OCI-LY1 (cell line): Measurements from ENCODE around the gene CTNNA3.

Experiments
- H2AFZ ChIP-seq: fragments of 200-600 bp; sonication (generic), shearing (Covaris generic); 2 replicates; pipeline ENCODE4 v1.6.0; 2014; ENCODE audit warnings: antibody characterized with exemption, mild to moderate bottlenecking, low read length
- H3F3A ChIP-seq: fragments of 200-600 bp; sonication (generic), shearing (Covaris generic); 2 replicates; pipeline ENCODE4 v1.6.0; 2014; ENCODE audit warnings: mild to moderate bottlenecking, antibody characterized with exemption, low read length, moderate library complexity; ENCODE audit not compliant: insufficient read depth
- H3K27ac ChIP-seq: fragments of 200-600 bp; sonication (generic); 2 replicates; pipeline ENCODE4 v1.5.1; 2014; ENCODE audit warnings: low read length, mixed run types, mild to moderate bottlenecking, low read depth; ENCODE audit not compliant: poor library complexity, severe bottlenecking
- H3K27me3 ChIP-seq: fragments of 200-600 bp; sonication (generic); 2 replicates; pipeline ENCODE4 v1.6.0; 2014; ENCODE audit warnings: antibody characterized with exemption, mild to moderate bottlenecking, low read length, moderate library complexity; ENCODE audit not compliant: insufficient read depth
- H3K36me3 ChIP-seq: fragments of 200-600 bp; sonication (generic); 2 replicates; pipeline ENCODE4 v1.6.1; 2014; ENCODE audit warnings: mild to moderate bottlenecking, antibody characterized with exemption, low read length, moderate library complexity, mixed read lengths; ENCODE audit not compliant: insufficient read depth
- H3K4me1 ChIP-seq: fragments of 200-600 bp; sonication (generic); 2 replicates; pipeline ENCODE4 v1.5.1; 2014; ENCODE audit warnings: mild to moderate bottlenecking, low read length, moderate library complexity; ENCODE audit not compliant: insufficient read depth, severe bottlenecking
- H3K4me2 ChIP-seq: fragments of 200-600 bp; sonication (generic), shearing (Covaris generic); 2 replicates; pipeline ENCODE4 v1.6.1; 2014; ENCODE audit warnings: low read length
- H3K4me3 ChIP-seq: fragments of 200-600 bp; sonication (generic); 2 replicates; pipeline ENCODE4 v1.5.1; 2014; ENCODE audit warnings: low read length, low read depth, mild to moderate bottlenecking, mixed read lengths; ENCODE audit not compliant: poor library complexity, severe bottlenecking
- H3K79me2 ChIP-seq: fragments of 200-600 bp; shearing (Covaris generic); 2 replicates; pipeline ENCODE4 v1.6.1; 2016; ENCODE audit warnings: mixed run types, low read length, mixed read lengths; ENCODE audit not compliant: insufficient read depth
- H3K9ac ChIP-seq: fragments of 200-600 bp; sonication (generic), shearing (Covaris generic); 2 replicates; pipeline ENCODE4 v1.6.1; 2014; ENCODE audit warnings: mild to moderate bottlenecking, low read length, mixed read lengths
- H3K9me2 ChIP-seq: fragments of 200-600 bp; sonication (generic), shearing (Covaris generic); 2 replicates; pipeline ENCODE4 v1.6.1; 2014; ENCODE audit warnings: low read depth, mild to moderate bottlenecking, low read length, mixed read lengths
- H3K9me3 ChIP-seq: fragments of 200-600 bp; shearing (Covaris generic); 2 replicates; pipeline ENCODE4 v1.6.1; 2014; ENCODE audit warnings: low read length, mixed read lengths
- H4K20me1 ChIP-seq: fragments of 200-600 bp; sonication (generic), shearing (Covaris generic); 2 replicates; pipeline ENCODE4 v1.6.0; 2016; ENCODE audit warnings: mild to moderate bottlenecking, low read length; ENCODE audit not compliant: insufficient read depth
- EZH2 ChIP-seq: fragments of 200-600 bp; sonication (generic), shearing (Covaris generic); IDR thresholded peaks from 2 replicates; pipeline ENCODE4 v1.8.0; 2017; ENCODE audit warnings: borderline replicate concordance, mixed run types, mild to moderate bottlenecking, antibody characterized with exemption, low read length, moderate library complexity, mixed read lengths
- TF ChIP-seq, protein P1 (sequence below): fragments of 200-600 bp; sonication (generic), shearing (Covaris generic); IDR thresholded peaks from 2 replicates; pipeline ENCODE4 v1.5.1; 2017; ENCODE audit warnings: mild to moderate bottlenecking, antibody characterized with exemption, low read length, moderate library complexity, mixed read lengths

The CTNNA3 gene

DNA sequence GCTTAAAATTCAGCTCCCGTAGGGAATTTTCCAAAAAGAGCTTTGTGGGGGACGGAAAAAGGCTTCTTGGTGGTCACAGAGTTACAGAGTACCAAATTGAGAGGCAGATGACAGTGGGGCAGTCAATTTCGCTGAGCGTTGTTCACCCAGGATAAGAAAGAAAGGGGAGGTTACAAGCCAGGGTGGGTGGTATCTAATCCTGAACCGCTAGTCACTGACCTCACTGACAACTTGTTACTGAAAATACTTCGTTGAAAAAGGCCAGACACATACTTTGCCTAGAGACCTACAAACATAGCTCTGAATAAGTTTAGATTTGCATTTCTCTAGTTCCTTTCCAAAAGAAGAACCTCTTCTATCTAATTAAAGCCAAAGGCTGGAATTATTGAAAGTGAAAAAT is at the start of gene CTNNA3:
CTNNA3 (minus strand) TSS at position 167 of the 400 bp plus-strand sequence.
- Histone ChIP-seq H3K9ac (no peak within 1 kb of the TSS), H3K9me2 (no peaks in the 10 kb centered on the region), H2AFZ (no peak within 1 kb of the TSS), H3K79me2 (no peaks in the 10 kb centered on the region), H3K4me2 (no peak within 1 kb of the TSS), H3K36me3 (no peaks in the 10 kb centered on the region), H3K9me3 (no peaks in the 10 kb centered on the region), H4K20me1 (no peaks in the 10 kb centered on the region), H3K4me1 (peaks cover 6% of the 10 kb centered on the region), H3K4me3 (no peak within 1 kb of the TSS), H3F3A (no peaks in the 10 kb centered on the region), H3K27ac (no peak within 1 kb of the TSS), H3K27me3 (no peaks in the 10 kb centered on the region)
- TF ChIP-seq EZH2: no peak

DNA sequence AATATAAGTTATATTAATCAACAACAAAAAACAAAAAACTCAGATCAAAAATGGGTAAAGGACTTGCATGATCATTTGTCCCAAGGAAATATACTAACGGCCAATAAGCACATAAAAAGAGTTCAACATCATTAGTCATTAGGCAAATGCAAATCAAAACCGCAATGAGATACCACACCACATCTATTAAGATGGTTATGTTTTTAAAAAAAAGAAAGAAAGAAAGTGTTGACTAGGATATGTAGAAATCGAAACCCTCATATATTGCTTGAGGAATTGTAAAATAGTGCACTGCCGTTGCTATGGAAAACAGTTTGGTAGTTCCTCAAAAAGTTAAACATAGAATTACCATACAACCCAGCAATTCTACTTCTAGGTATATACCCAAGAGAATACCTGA is 39.4 kb upstream of the CTNNA3 start:
- TF ChIP-seq, protein P1, sequence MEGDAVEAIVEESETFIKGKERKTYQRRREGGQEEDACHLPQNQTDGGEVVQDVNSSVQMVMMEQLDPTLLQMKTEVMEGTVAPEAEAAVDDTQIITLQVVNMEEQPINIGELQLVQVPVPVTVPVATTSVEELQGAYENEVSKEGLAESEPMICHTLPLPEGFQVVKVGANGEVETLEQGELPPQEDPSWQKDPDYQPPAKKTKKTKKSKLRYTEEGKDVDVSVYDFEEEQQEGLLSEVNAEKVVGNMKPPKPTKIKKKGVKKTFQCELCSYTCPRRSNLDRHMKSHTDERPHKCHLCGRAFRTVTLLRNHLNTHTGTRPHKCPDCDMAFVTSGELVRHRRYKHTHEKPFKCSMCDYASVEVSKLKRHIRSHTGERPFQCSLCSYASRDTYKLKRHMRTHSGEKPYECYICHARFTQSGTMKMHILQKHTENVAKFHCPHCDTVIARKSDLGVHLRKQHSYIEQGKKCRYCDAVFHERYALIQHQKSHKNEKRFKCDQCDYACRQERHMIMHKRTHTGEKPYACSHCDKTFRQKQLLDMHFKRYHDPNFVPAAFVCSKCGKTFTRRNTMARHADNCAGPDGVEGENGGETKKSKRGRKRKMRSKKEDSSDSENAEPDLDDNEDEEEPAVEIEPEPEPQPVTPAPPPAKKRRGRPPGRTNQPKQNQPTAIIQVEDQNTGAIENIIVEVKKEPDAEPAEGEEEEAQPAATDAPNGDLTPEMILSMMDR: no peak
- TF ChIP-seq EZH2: no peak
- no peak overlapping the region for H2AFZ ChIP-seq
- H4K20me1 ChIP-seq: no peaks in the 10 kb centered on the region
- H3K36me3 ChIP-seq: no peaks in the 10 kb centered on the region
- H3K4me3 ChIP-seq: no peak overlapping the region
- no peaks in the 10 kb centered on the region for H3F3A ChIP-seq
- H3K79me2 ChIP-seq: no peaks in the 10 kb centered on the region
- no peaks in the 10 kb centered on the region for H3K9me3 ChIP-seq
- H3K9me2 ChIP-seq: no peaks in the 10 kb centered on the region
- no peak overlapping the region for H3K27ac ChIP-seq
- H3K4me1 ChIP-seq: no peaks in the 10 kb centered on the region
- H3K4me2 ChIP-seq: no peak overlapping the region
- H3K9ac ChIP-seq: no peak overlapping the region
- H3K27me3 ChIP-seq: no peaks in the 10 kb centered on the region

DNA sequence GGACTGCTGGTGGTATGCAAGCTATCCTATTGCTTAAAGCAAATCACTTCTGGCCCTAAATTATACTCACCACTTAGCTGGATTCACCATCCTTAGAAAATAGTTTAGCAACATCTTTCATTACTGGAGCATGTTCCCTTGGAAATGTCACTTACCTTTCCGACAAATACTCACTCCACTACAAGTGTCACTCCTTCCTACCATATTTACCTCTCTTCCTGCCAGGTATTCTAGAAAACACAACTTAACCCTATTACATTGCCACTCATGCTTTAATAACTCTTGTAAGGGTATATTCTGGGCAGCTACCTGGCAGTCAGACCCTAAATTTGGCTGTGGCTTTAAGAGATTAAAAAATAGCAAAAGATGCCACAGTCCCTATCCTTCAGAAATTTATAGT is 37.5 kb upstream of the CTNNA3 start:
- Histone ChIP-seq H3K9me3 (no peaks in the 10 kb centered on the region), H3K27me3 (no peaks in the 10 kb centered on the region), H3F3A (no peaks in the 10 kb centered on the region), H3K36me3 (no peaks in the 10 kb centered on the region), H3K27ac (no peak overlapping the region), H3K4me1 (no peaks in the 10 kb centered on the region), H3K79me2 (no peaks in the 10 kb centered on the region), H3K9me2 (no peaks in the 10 kb centered on the region), H4K20me1 (no peaks in the 10 kb centered on the region), H3K4me2 (no peak overlapping the region), H3K9ac (no peak overlapping the region), H2AFZ (no peak overlapping the region), H3K4me3 (no peak overlapping the region)
- no peak for TF ChIP-seq EZH2
- TF ChIP-seq, protein P1: no peak

DNA sequence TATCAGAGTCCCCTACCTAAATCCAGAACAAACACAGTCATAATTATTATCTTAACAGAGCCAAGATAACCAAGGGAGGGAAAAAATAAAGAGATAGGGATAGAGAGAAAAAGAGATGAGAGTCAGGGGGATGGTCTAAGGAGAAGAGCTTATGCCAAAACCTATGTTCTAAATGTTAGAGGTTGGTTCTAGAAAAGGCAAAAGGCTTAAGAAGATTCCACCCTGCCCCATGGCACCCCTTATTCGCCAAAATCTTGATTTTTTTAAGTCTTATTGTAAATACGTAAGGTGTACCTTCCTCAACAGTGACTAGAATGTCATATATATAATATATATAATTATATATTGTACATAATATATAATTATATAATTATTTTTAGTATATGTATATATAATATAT is 29.6 kb upstream of the CTNNA3 start:
- no peaks in the 10 kb centered on the region for H3F3A ChIP-seq
- H3K4me2 ChIP-seq: no peak overlapping the region
- no peaks in the 10 kb centered on the region for H3K9me2 ChIP-seq
- H3K9me3 ChIP-seq: no peaks in the 10 kb centered on the region
- TF ChIP-seq, protein P1: no peak
- no peak for TF ChIP-seq EZH2
- H3K9ac ChIP-seq: no peak overlapping the region
- no peaks in the 10 kb centered on the region for H3K4me1 ChIP-seq
- no peaks in the 10 kb centered on the region for H3K36me3 ChIP-seq
- no peak overlapping the region for H3K27ac ChIP-seq
- no peak overlapping the region for H3K4me3 ChIP-seq
- H3K27me3 ChIP-seq: no peaks in the 10 kb centered on the region
- H4K20me1 ChIP-seq: no peaks in the 10 kb centered on the region
- H2AFZ ChIP-seq: no peak overlapping the region
- H3K79me2 ChIP-seq: no peaks in the 10 kb centered on the region
